Liver (tissue), 9 donors: ENCODE results near the gene ELOA. TPM values are rescaled to one million over a fixed set of nuclear protein-coding genes. Genes with fewer than 3 reads are reported as not detected.
"Not testable (repeated sequence)": the region's sequence is repeated elsewhere in the genome, so short reads cannot be mapped to it uniquely, and the experiment has no call there.

Source experiments
- DNase-seq: peaks from one replicate; pipeline ENCODE4 v3.0.0-alpha.2; 2017; ENCODE audit warnings: low spot score
- H3K27ac ChIP-seq, 2 donors: one replicate each; pipeline ENCODE4 v1.7.0; 2013; ENCODE audit warnings: inconsistent platforms in 2 of 2, low read length in 2 of 2, control low read depth in 1 of 2, low read depth in 1 of 2, mild to moderate bottlenecking in 1 of 2
- H3K27me3 ChIP-seq, 4 donors: one replicate each; pipeline versions ENCODE4 v1.6.1 to v1.7.0; 2013; ENCODE audit warnings: low read length in 3 of 4, inconsistent platforms in 1 of 4, mild to moderate bottlenecking in 1 of 4, moderate library complexity in 1 of 4; ENCODE audit not compliant: control insufficient read depth in 4 of 4, insufficient read depth in 4 of 4
- H3K36me3 ChIP-seq, 4 donors: one replicate each; pipeline versions ENCODE4 v1.6.1 to v1.7.0; 2013; ENCODE audit warnings: low read length in 3 of 4, mild to moderate bottlenecking in 3 of 4, low read depth in 1 of 4, moderate library complexity in 1 of 4; ENCODE audit not compliant: control insufficient read depth in 4 of 4, insufficient read depth in 3 of 4
- H3K4me1 ChIP-seq, 4 donors: one replicate each; pipeline versions ENCODE4 v1.6.1 to v1.7.0; 2013; ENCODE audit warnings: low read length in 3 of 4, mild to moderate bottlenecking in 3 of 4, moderate library complexity in 1 of 4; ENCODE audit not compliant: control insufficient read depth in 4 of 4, insufficient read depth in 4 of 4
- H3K4me3 ChIP-seq, 3 donors: one replicate each; pipeline versions ENCODE4 v1.6.1 to v1.7.0; 2013; ENCODE audit warnings: low read length in 3 of 3, control low read depth in 1 of 3, low read depth in 1 of 3, mild to moderate bottlenecking in 1 of 3
- H3K9ac ChIP-seq, 2 donors: one replicate each; pipeline ENCODE4 v1.7.0; 2013; ENCODE audit warnings: low read length in 2 of 2, mild to moderate bottlenecking in 2 of 2, moderate library complexity in 2 of 2, control low read depth in 1 of 2, low read depth in 1 of 2
- H3K9me3 ChIP-seq, 4 donors: one replicate each; pipeline versions ENCODE4 v1.6.1 to v1.7.0; 2013; ENCODE audit warnings: low read length in 3 of 4; ENCODE audit not compliant: control insufficient read depth in 4 of 4
- ATF3 ChIP-seq: IDR thresholded peaks from 2 replicates; pipeline ENCODE4 v1.6.1; 2016; ENCODE audit warnings: antibody characterized with exemption
- CTCF ChIP-seq: fragments of 150-350 bp; IDR thresholded peaks from 2 replicates; pipeline ENCODE4 v1.5.1; 2017; ENCODE audit warnings: improper control_type of control experiment, low read depth, low read length; ENCODE audit not compliant: missing input control
- FOXA1 ChIP-seq: IDR thresholded peaks from 2 replicates; pipeline ENCODE4 v1.6.1; 2016; ENCODE audit warnings: antibody characterized with exemption
- FOXA2 ChIP-seq: IDR thresholded peaks from 2 replicates; pipeline ENCODE4 v1.6.1; 2016; ENCODE audit warnings: antibody characterized with exemption
- GABPA ChIP-seq, 2 donors: IDR thresholded peaks in 1 of 2; conservative IDR thresholded peaks in 1 of 2; 2 replicates each; pipeline ENCODE4 v1.6.1; 2016; ENCODE audit warnings: antibody characterized with exemption in 2 of 2, mild to moderate bottlenecking in 1 of 2, moderate library complexity in 1 of 2
- HNF4A ChIP-seq, 2 donors: conservative IDR thresholded peaks; 2 replicates each; pipeline ENCODE4 v1.6.1; 2016; ENCODE audit warnings: antibody characterized with exemption in 2 of 2, mild to moderate bottlenecking in 2 of 2
- HNF4G ChIP-seq: IDR thresholded peaks from 2 replicates; pipeline ENCODE4 v1.6.1; 2016; ENCODE audit warnings: antibody characterized with exemption
- NR2F2 ChIP-seq: IDR thresholded peaks from 2 replicates; pipeline ENCODE4 v1.6.1; 2016; ENCODE audit warnings: antibody characterized with exemption
- RAD21 ChIP-seq, 2 donors: IDR thresholded peaks; 2 replicates each; pipeline ENCODE4 v1.6.1; 2016; ENCODE audit warnings: antibody characterized with exemption in 2 of 2, mild to moderate bottlenecking in 2 of 2
- REST ChIP-seq: IDR thresholded peaks from 2 replicates; pipeline ENCODE4 v1.6.1; 2016; ENCODE audit warnings: antibody characterized with exemption, mild to moderate bottlenecking
- RXRA ChIP-seq, 2 donors: IDR thresholded peaks; 2 replicates each; pipeline ENCODE4 v1.6.1; 2017 to 2018; ENCODE audit warnings: antibody characterized with exemption in 2 of 2, mild to moderate bottlenecking in 1 of 2
- SP1 ChIP-seq: IDR thresholded peaks from 2 replicates; pipeline ENCODE4 v1.6.1; 2018; ENCODE audit warnings: antibody characterized with exemption, mild to moderate bottlenecking
- YY1 ChIP-seq: IDR thresholded peaks from 2 replicates; pipeline ENCODE4 v1.6.1; 2016; ENCODE audit warnings: antibody characterized with exemption, mild to moderate bottlenecking
- WGBS: extraction: QIAGEN DNeasy Blood & Tissue Kit; methylation state at CpG from one replicate; pipeline ENCODE4 v1.1.7; 2013; 5-methylcytosine and 5-hydroxymethylcytosine counted together
- polyA plus RNA-seq, 2 donors: library from polyadenylated mRNA; stranded (reverse) in 1 of 2; unstranded in 1 of 2; fragments of 200-250 nt in 1 of 2; fragments of >200 nt in 1 of 2; fragmentation: Nextera tagmentation in 1 of 2; extraction: Ambion mirVana in 1 of 2; gene quantifications; one replicate each; pipeline versions ENCODE4 v1.2.1 to v1.2.3, GENCODE V29; 2013 to 2015
- total RNA-seq, 2 donors: library from RNA; depleted of rRNA; stranded (reverse); fragments of >200 nt; gene quantifications; one replicate each; pipeline ENCODE4 v1.2.3, GENCODE V29; 2014
- donor health status: healthy.
- donor health status: healthy.
- donor health status: healthy.
- donor health status: healthy.
- donor health status: healthy.

The ELOA gene
- total and polyA plus RNA-seq, 4 donors = 11.1 to 34.9 (median 24.3) TPM

GRCh38 chr1:23801338-23801748 lies 58.1 kb downstream of the ELOA start:
- H3K4me1 ChIP-seq = peaks cover 12 to 50% (median 44%) of the 10 kb centered on the region in 4 donors
- no peak for DNase-seq
- H3K27me3 ChIP-seq = no peaks in the 10 kb centered on the region
- peak overlapping the region; percentile 99 to 100 for H3K27ac ChIP-seq
- TF ChIP-seq RAD21 (IDR thresholded peaks at IDR 0.05) = peak; percentile 6 to 28
- peak; percentile 14 for TF ChIP-seq SP1
- TF ChIP-seq REST = no peak
- TF ChIP-seq YY1 = peak; percentile 23
- no peaks in the 10 kb centered on the region for H3K9me3 ChIP-seq
- 11% methylated on average over 19 of the region's 19 CpGs for WGBS
- H3K4me3 ChIP-seq = peak overlapping the region; percentile 77 to 91 (median 80)
- peak overlapping the region; percentile 35 to 50 for H3K9ac ChIP-seq
- H3K36me3 ChIP-seq = peaks cover 3 to 25% (median 6%) of the 10 kb centered on the region in 4 donors

GRCh38 chr1:23801876-23802275 lies 58.6 kb downstream of the ELOA start:
- Histone ChIP-seq H3K4me3 (no peak overlapping the region), H3K9me3 (no peaks in the 10 kb centered on the region), H3K9ac (peak overlapping the region in 1 of 2 donors; percentile 8), H3K27ac (peak overlapping the region; percentile 99 to 100), H3K27me3 (no peaks in the 10 kb centered on the region), H3K4me1 (peaks cover 12 to 50% (median 44%) of the 10 kb centered on the region in 4 donors), H3K36me3 (peaks cover 3 to 21% (median 7%) of the 10 kb centered on the region in 4 donors)
- whole genome bisulfite sequencing = 35% methylated on average over 10 of the region's 10 CpGs
- DNase-seq = no peak
- peak; percentile 5 to 28 for TF ChIP-seq HNF4A (conservative IDR thresholded peaks at IDR 0.05)
- TF ChIP-seq REST = no peak
- no peak for TF ChIP-seq FOXA1
- no peak for TF ChIP-seq HNF4G
- no peak for TF ChIP-seq FOXA2
- no peak for TF ChIP-seq ATF3
- TF ChIP-seq RXRA (IDR thresholded peaks at IDR 0.05) = peak; percentile 94 to 98
- TF ChIP-seq YY1 = no peak
- TF ChIP-seq CTCF = no peak
- TF ChIP-seq NR2F2 = no peak
- no peak for TF ChIP-seq GABPA (IDR thresholded peaks at IDR 0.05 in 1 of 2, conservative IDR thresholded peaks at IDR 0.05 in 1 of 2)

- H3K36me3 ChIP-seq = peaks cover 2 to 23% (median 9%) of the 10 kb centered on the region in 4 donors
- not testable (repeated sequence) for H3K4me3 ChIP-seq, H3K27me3 ChIP-seq, DNase-seq, H3K9me3 ChIP-seq, H3K9ac ChIP-seq
- H3K4me1 ChIP-seq = peaks cover 12 to 47% (median 44%) of the 10 kb centered on the region in 4 donors
- peak overlapping the region in 1 of 2 donors; percentile 100 for H3K27ac ChIP-seq
- 93% methylated on average over 7 of the region's 7 CpGs for WGBS
These were observed 59.6 kb downstream of the ELOA start for GRCh38 chr1:23802809-23803342.
